ENCODE results near the gene APOL2. TPM values are rescaled to one million over a fixed set of nuclear protein-coding genes. Genes with fewer than 3 reads are reported as not detected.
"Not testable (repeated sequence)": the region's sequence is repeated elsewhere in the genome, so short reads cannot be mapped to it uniquely, and the experiment has no call there.

APOL2 gene
- total RNA-seq, 1 donor from 2014 or later = 63.8 TPM

DNA sequence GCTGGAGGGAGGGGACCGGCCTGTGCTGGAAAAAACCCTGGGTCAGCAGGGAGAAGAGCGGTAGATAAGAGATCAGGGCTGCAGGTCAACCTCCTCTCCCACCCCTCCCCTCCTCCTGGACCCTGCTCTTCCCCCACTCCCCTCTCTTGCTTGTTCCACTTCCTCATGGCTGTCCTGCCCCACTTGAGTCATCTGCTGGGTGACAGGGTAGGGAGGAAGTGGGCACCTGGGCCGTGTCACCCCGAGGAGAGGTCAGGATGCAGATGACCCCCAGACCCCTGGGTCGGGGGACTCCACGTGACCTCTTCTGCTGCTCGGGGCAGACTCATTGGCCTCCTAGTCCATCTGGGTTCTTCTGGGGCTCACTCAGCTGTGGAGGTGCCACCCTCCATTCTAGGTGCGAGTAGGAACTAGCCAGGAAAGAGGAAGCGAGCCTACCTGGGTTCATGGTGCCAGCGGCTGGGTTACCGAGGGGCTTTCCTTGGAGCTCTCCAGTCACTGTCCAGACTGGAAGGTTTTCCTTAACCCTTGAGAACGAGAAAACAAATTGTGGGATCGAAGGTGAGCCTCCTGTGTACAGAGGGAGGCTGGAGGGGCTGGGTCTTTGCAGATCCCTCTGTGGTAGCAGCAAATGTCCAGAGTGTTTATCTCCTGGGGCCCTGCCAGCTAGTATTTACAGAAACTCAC, 6.5 kb downstream of the APOL2 start:
- Histone ChIP-seq H3K4me1 (peaks cover 31% of the 10 kb centered on the region), H3K9me3 (no peaks in the 10 kb centered on the region), H3K36me3 (peaks cover 0 to 49% of the 10 kb centered on the region in 2 donors), H3K27ac (no peak overlapping the region), H3K4me3 (no peak overlapping the region), H3K27me3 (no peaks in the 10 kb centered on the region)
- intact Hi-C loops (cut with DNase I) = no loop called here
- peak; percentile 77 to 84 for DNase-seq (ENCODE audit: extremely low spot score in 2 of 2)
- TF ChIP-seq CTCF (IDR thresholded peaks at IDR 0.05) = no peak
- no peak for TF ChIP-seq POLR2AphosphoS5 (IDR thresholded peaks at IDR 0.05; ENCODE audit: insufficient read depth in 1 of 2, low read depth in 1 of 2)
- no peak for TF ChIP-seq POLR2A (IDR thresholded peaks at IDR 0.05)

DNA sequence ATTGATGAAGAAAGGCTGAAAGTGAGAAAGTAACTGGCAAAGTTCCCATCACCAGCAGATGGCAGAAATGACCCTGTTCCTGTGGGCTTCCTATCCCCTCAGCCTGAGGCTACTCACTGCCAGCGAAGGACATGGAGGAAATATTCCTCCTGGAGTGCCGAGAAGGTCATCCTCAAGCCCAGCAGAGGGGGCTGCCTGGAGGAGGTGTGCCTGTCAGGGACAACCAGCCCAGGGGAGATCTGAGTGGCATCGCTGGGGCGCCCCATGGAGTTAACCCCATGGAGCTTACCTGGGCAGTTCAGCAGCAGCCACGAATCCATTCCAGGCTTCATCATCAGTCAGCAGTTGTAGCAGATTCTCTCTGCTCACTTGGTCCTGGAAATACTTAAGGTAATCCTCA, 8.3 kb downstream of the APOL2 start:
- H3K27me3 ChIP-seq; H3K27ac ChIP-seq; intact Hi-C loops (cut with DNase I); H3K4me3 ChIP-seq; H3K9me3 ChIP-seq: not testable (repeated sequence)
- peaks cover 0 to 57% of the 10 kb centered on the region in 2 donors for H3K36me3 ChIP-seq
- peak; percentile 40 to 74 for DNase-seq (ENCODE audit: extremely low spot score in 2 of 2)
- peaks cover 13% of the 10 kb centered on the region for H3K4me1 ChIP-seq

DNA sequence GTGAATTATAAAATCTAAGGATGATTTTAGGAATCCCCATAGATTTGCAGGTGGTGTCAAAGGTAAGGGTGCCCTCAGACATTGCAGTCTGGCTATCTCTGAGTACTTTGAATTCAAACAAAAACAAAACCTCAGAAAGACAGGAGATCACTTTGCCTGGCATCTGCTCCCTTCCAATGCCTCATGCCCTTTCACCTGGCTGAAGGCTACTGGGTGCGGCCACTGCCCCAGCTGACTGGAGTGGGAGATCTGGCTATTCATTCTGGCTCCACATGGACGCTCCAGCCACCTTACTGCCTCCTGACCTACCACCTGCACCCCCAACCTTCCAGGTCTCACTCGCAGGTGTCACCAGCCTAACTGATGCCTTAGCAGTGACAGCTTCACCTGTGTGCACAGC, 9.7 kb downstream of the APOL2 start:
- H3K4me3 ChIP-seq; H3K9me3 ChIP-seq; H3K4me1 ChIP-seq; H3K27me3 ChIP-seq; intact Hi-C loops (cut with DNase I); H3K27ac ChIP-seq: not testable (repeated sequence)
- peaks cover 0 to 57% of the 10 kb centered on the region in 2 donors for H3K36me3 ChIP-seq
- DNase-seq (ENCODE audit: extremely low spot score in 2 of 2) = peak in 1 of 2 donors; percentile 2

DNA sequence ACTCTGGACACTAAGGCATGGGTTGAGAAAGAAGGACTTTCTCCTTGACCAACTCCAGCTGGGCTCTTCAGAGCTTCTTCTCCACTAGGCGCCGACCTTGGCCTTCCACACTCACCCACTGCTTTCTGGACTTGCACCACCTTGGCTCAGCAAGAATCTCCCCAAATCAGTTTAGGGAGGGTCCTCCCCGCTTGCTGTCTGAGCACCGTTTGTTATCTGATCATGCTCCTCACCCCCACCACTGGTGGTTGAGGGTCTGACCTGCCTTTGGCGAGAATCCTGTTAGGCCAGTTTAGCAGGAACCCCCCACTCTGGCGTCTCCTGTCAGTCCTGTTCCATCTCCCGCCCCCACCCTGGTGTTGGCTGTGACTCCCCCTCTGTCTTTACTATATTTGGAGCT, 10.4 kb downstream of the APOL2 start:
- TF ChIP-seq POLR2A (IDR thresholded peaks at IDR 0.05) (no peak), CTCF (IDR thresholded peaks at IDR 0.05) (no peak), POLR2AphosphoS5 (IDR thresholded peaks at IDR 0.05; ENCODE audit: insufficient read depth in 1 of 2, low read depth in 1 of 2) (no peak)
- peak; percentile 70 to 75 for DNase-seq (ENCODE audit: extremely low spot score in 2 of 2)
- Histone ChIP-seq H3K9me3 (no peaks in the 10 kb centered on the region), H3K4me1 (no peaks in the 10 kb centered on the region), H3K36me3 (peaks cover 0 to 57% of the 10 kb centered on the region in 2 donors), H3K27me3 (no peaks in the 10 kb centered on the region), H3K4me3 (no peak overlapping the region), H3K27ac (no peak overlapping the region)
- intact Hi-C loops (cut with DNase I) = no loop called here

GRCh38 chr22:36228369-36228768, 11.0 kb downstream of the APOL2 start:
- DNase-seq (ENCODE audit: extremely low spot score in 2 of 2) = peak in 1 of 2 donors; percentile 3
- H3K36me3 ChIP-seq = peaks cover 0 to 57% of the 10 kb centered on the region in 2 donors
- H3K27ac ChIP-seq; H3K9me3 ChIP-seq; H3K4me1 ChIP-seq; intact Hi-C loops (cut with DNase I); H3K27me3 ChIP-seq; H3K4me3 ChIP-seq: not testable (repeated sequence)

- H3K9me3 ChIP-seq = no peaks in the 10 kb centered on the region
- TF ChIP-seq POLR2A (IDR thresholded peaks at IDR 0.05) = no peak
- no peak for TF ChIP-seq CTCF (IDR thresholded peaks at IDR 0.05)
- no peak for TF ChIP-seq POLR2AphosphoS5 (IDR thresholded peaks at IDR 0.05; ENCODE audit: insufficient read depth in 1 of 2, low read depth in 1 of 2)
- H3K4me1 ChIP-seq = no peaks in the 10 kb centered on the region
- DNase-seq (ENCODE audit: extremely low spot score in 2 of 2) = no peak
- intact Hi-C loops (cut with DNase I) = no loop called here
- H3K36me3 ChIP-seq = peaks cover 0 to 52% of the 10 kb centered on the region in 2 donors
- H3K27ac ChIP-seq = no peak overlapping the region
- no peak overlapping the region for H3K4me3 ChIP-seq
- H3K27me3 ChIP-seq = no peaks in the 10 kb centered on the region
These were observed 11.5 kb downstream of the APOL2 start for GRCh38 chr22:36227806-36228205.
